Right hindlimb (tissue), 1 donor: ENCODE data around the gene PCLO.

Experiments
- DNase-seq: peaks from one replicate; pipeline ENCODE4 v3.0.0-alpha.2; 2018

Gene PCLO, protein sequence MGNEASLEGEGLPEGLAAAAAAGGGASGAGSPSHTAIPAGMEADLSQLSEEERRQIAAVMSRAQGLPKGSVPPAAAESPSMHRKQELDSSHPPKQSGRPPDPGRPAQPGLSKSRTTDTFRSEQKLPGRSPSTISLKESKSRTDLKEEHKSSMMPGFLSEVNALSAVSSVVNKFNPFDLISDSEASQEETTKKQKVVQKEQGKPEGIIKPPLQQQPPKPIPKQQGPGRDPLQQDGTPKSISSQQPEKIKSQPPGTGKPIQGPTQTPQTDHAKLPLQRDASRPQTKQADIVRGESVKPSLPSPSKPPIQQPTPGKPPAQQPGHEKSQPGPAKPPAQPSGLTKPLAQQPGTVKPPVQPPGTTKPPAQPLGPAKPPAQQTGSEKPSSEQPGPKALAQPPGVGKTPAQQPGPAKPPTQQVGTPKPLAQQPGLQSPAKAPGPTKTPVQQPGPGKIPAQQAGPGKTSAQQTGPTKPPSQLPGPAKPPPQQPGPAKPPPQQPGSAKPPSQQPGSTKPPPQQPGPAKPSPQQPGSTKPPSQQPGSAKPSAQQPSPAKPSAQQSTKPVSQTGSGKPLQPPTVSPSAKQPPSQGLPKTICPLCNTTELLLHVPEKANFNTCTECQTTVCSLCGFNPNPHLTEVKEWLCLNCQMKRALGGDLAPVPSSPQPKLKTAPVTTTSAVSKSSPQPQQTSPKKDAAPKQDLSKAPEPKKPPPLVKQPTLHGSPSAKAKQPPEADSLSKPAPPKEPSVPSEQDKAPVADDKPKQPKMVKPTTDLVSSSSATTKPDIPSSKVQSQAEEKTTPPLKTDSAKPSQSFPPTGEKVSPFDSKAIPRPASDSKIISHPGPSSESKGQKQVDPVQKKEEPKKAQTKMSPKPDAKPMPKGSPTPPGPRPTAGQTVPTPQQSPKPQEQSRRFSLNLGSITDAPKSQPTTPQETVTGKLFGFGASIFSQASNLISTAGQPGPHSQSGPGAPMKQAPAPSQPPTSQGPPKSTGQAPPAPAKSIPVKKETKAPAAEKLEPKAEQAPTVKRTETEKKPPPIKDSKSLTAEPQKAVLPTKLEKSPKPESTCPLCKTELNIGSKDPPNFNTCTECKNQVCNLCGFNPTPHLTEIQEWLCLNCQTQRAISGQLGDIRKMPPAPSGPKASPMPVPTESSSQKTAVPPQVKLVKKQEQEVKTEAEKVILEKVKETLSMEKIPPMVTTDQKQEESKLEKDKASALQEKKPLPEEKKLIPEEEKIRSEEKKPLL (N-terminal part only)

DNA sequence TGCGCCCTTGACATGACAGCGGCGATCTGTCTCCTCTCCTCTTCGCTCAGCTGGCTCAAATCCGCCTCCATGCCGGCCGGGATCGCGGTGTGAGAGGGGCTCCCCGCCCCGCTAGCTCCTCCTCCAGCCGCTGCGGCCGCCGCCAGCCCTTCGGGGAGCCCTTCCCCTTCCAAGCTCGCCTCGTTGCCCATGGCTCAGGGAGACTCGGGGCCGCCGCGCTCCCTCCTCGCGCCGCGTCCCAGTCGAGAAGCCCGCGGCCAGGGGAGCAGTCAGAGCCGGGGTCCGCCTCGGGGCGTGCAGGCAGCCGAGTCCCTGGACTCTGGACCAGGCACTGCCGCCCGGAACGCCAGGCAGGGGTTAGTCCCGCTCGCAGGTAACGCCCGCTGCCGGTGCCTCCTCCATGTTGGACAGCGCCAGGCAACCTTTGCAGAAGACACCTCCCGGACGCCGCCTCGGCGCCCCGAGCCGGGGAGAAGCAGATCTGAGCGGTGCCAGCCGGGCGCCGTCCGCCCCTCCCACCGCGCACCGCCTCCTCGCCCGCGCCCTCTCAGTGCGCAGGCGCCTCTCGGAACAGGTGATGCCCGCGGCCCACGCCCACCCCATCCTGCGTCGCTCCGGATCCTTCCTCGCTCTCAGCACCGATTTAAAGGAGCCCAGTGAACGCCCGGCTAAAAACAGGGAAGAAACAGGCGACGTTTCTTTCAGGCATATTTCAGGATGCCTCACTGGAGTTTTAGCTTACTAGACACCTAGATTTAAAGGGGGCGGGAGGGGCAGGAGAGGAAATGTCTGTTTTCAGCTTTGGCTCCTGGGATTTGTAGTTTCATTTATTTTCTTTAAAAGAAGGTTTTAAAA, at the start of gene PCLO:
TSS of gene PCLO (minus strand) at position 483 of the 855 bp plus-strand sequence. CDS start at position 191, 292 bp downstream.
- DNase-seq, result peak; percentile 67

GRCh38 chr7:83211685-83212084, 49.0 kb upstream of the PCLO start:
- DNase-seq, result no peak

GRCh38 chr7:83210479-83210878, 47.8 kb upstream of the PCLO start:
- DNase-seq, result no peak

GRCh38 chr7:83204715-83205114, 42.0 kb upstream of the PCLO start:
- no peak for DNase-seq

DNA sequence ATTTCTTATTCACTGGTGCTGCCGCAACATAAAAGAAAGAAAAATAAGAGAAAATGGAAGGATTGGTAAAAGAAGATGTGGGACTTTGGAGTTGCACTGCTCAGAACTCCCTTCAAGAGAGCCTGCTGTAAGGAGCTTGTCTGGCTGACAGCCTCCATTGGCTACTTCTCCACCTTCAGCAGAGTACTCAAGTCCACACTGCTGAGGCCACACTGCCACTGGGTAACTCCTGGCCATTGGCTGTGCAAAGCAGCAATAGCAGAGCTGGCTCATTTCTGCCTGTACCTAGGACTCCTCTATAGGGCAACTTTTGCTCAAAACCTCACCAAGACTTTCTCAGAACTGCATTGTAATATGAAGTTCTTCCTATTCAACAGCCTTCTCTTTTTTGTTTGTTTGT, 38.7 kb upstream of the PCLO start:
- DNase-seq, result no peak

DNA sequence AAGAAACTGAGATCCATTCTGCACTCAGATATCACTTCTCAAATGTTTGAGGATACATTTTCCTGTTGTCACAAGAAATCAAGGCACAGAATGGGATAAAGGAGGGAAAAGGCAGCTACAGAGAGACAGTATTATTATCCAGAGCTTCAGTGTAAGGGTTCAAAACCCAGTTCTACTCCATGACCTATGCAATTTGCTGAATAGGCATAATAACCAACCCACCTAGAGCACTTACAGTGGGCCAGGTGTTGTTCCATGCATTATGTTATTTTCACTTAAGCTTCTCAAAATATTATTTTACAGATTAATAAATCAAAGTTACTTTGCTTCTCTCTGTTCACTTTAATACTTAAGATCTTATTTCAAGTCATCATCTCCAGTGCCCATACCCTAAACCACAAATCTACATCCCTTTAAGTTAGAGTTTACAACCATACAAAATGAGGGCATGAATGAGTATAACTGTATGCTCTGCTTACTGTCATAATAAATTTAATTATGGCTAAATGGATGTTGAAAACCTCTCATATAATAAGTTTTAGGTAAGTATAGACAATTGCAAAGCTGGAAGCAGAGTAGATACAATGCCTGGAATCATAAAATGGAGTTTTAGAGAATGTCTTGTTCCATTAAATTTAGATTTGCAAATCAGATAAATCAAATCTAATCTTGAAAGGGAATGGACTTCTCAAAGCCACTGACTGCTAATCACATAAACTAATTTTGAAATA, 28.1 kb upstream of the PCLO start:
- no peak for DNase-seq

GRCh38 chr7:83178796-83179195, 16.1 kb upstream of the PCLO start:
- DNase-seq, result no peak

DNA sequence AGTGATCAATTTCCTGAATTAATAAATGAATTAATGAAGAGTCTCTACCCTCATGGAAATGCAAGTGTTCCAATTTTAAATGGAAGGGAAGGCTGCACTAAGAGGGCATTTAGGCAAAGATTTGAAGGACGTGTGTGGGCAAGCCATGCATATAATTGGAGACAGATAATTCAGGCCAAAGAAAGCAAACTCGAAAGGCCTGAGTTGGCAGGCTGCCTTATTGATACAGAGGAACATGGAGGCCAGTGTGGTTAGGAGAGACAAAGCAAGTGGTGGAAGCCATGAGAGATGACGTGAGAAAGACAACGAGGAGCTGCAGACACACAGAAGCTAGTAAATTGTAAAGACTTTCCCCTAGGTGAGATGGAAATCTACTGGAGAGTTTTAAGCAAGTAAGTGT, 15.4 kb upstream of the PCLO start:
- no peak for DNase-seq

DNA sequence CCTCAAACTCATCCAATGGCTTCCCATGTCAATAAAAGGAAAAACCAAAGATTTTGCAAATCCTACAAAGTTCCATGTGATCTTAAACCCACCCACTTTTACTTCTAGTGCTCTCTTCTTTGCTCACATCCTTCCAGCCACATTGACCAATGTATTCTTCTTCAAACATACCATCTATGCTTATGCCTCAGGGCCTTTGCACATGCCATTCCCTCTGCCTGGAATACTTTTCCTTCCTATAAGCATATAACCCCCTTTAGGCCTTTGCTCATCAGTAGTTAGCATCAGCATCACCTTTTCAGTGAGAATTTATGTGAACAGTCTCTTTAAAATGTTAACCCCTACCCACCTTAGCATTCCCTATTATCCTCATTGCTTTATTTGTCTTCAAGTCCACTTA, 11.0 kb upstream of the PCLO start:
- DNase-seq, result no peak

DNA sequence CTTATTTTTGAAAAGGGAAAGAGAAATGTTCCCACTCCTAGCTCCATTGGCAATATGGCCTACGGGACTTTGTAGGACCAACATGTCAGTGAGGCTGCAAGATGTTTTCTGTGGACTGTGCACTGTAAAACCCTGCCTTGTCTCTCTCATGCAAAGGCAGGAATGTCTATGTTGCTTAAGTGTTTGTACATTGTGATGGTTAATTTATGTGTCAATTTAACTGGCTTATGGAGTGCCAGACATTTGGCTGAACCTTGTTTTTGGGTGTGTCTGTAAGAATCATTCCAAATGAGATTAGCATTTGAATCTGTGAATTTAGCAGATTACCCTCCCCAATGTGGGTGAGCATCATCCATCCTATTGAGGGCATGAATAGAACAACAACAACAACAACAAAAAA, 4.1 kb upstream of the PCLO start:
- no peak for DNase-seq

DNA sequence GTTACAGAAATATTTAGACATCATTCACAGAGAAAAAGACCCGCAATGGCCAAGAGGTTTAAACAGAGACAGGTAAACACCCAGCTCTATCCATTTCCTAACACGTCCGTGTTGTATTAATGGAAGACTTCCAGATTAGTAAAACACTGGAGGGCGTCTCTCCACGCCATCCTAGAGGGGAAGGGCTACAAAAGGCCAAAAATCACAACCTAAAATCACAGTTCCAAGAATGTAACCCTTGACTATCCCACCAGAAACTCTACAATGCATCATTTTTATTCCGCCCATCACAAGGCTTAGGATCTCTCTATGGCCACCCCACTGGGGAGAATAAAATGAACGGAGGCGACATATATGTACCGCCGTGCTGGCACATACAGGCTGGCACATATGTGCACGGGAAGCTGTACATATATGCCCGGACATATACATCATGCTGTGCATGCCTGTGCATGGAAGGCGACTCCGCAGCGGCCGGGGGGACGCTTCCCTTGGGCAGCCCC, 734 bp downstream of the PCLO start:
- DNase-seq, result no peak

DNA sequence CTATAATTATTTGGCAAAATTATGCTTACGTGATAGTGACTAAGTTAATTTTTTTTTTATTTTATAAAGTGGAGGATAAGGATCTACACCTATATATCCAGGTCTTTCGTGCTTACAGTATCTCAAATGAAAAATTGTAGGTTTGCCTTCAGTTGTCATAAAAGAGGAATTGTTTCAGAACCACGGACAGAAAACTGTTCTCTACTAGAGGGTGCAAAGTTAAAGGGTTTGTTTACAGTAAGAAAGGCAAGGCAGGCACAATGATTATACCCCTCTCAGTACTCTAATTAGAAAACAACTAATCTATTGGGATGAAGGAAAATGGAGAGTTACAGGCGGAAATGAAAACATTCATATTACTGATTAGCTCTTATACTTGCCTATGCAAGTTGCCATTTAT, 1.5 kb downstream of the PCLO start:
- DNase-seq, result no peak

- no peak for DNase-seq
Observed at GRCh38 chr7:83159731-83160130, 3.0 kb downstream of the PCLO start.

GRCh38 chr7:83156006-83156405, 6.7 kb downstream of the PCLO start:
- no peak for DNase-seq

GRCh38 chr7:83155407-83155806, 7.3 kb downstream of the PCLO start:
- DNase-seq, result no peak

DNA sequence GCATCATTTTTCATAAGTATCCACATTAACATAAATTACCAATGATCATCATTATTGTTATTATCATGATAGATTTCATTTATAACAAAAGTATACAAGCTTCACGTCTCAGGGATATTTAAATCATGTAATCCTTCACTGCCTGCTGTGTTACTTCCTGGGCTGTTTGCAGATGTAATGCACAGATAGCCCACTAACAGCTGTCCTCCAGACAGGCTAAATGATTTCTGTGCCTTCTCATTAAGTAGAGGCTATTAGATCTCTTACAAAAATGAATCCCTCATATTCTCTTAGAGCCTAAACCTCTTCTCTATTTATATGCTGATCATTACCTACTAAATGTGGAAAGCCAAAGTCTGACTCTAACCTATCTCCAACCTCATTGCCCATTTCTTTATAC, 9.3 kb downstream of the PCLO start:
- DNase-seq, result no peak

DNA sequence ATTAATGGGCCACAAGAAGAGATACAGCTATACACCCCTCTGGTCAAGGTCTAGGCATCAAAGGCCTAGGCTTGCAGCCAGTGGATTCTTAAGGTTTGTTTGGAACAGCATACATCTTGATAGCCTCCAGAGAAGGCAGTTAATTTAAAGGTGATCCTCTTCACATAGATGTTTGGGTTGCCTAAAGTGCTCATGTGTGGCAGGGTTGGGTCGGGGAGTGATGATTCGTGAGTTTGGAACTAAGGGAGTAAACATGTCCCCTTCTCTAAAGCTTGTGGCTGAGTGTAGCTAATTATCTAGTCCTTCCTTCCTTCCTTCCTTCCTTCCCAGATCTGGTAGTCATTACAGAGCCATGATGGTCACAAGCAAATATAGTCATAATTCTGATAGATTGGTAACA, 12.4 kb downstream of the PCLO start:
- no peak for DNase-seq

DNA sequence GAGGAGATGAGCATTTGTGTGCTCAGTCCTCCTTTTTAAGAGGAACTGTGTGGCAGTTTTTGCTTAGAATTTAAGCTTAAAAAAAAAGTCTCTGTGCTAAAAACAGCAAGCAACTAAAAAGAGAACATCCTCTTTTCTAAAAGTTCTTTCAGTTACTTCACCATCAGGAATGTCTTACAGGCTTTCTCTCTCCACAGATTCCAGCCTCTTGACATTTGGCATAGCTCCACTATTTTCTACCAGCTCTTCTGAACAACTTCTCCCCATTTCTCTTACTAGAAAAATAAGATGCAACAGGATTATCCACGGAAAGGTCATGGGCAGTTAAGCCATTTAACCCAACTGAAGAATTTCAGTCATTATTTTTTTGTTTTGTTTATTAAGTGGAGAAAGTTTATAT, 13.2 kb downstream of the PCLO start:
- DNase-seq, result no peak

- no peak for DNase-seq
Observed at GRCh38 chr7:83148776-83149175, 13.9 kb downstream of the PCLO start.

DNA sequence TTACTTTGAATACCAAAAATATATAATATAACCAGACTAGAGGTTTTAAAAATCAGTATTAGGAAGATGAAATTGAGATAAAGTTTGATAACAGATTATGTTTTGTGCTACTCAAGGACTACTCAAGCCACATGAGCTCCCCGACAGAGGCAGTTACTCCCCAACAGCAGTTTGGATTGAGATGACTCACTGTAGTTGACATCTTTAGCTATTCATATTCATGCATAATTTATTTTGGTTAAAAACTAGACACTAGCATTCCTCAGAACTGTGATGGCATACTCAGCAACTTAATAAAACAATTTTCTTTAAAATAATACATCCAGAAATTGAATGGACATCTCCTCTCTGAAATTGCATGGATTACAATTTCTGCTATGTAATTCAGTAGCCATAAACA, 19.6 kb downstream of the PCLO start:
- no peak for DNase-seq

- no peak for DNase-seq
Observed at GRCh38 chr7:83142365-83142764, 20.3 kb downstream of the PCLO start.
